ENCODE measurements around the gene COPS7A.

The COPS7A gene

DNA sequence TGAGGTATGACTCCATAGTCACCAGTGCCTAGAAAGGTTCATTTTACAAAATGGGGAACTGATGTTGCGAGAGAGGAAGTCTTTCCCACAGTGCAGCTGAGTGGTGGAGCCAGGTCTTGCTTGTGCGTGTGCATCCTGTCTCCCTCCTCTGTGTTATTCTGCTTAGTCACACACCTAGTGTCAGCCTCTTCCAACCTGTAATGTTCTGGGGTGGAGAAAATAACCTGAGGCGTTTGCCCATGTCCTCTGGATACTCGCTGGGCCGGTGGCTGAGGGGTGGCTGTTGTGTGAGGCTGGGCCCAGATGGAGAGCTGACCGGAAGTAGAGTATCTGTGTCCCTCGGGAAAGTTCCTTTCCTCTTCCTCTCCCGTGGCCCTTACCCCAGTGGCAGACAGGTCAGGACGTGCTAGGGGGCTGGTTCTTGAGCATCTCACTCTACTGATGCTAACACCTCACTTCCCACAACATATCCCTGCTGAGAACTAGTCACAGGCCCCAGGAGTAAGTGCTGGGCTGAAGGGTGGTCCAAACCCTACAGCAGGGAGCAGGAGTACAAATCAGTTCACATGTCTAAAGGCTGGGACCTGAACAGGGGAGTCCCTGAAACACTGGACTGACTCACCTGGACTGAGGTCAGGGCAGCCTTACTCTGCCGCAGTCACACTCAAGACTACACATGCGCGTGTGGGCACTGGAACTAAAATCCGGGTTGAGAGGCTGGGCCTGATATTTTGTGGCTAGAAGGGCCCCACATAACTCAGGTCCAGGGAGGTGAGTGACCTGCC is 22.1 kb downstream of the COPS7A start:
- DNase-seq (ENCODE audit: low read depth): no peak

DNA sequence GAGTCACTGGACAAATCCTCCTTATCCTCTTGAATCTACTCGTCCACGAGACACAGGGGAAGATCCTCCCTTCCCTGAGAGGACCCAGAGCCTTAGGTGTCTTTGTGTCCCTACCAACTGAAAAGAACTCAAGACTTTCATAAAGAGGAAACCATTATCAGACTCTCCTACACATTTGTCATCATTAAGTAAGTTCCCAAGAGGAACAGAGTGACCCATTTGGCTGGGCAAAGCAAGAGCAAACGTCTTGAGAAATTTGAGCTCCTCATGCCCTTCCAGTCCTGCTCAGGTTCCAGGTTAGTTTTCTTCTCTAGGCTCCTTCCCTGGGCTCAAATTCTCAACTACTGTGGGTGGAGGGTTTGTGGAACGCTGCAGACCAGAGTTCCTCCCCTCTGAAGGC is 23.4 kb downstream of the COPS7A start:
- H3K4me3 ChIP-seq (ENCODE audit: low read depth, low read length): no peak overlapping the region
- DNase-seq (ENCODE audit: low read depth): no peak

More for the DNA sequence above, 22.1 kb downstream of the COPS7A start:
- H3K4me3 ChIP-seq (ENCODE audit: low read depth, low read length): no peak overlapping the region

DNA sequence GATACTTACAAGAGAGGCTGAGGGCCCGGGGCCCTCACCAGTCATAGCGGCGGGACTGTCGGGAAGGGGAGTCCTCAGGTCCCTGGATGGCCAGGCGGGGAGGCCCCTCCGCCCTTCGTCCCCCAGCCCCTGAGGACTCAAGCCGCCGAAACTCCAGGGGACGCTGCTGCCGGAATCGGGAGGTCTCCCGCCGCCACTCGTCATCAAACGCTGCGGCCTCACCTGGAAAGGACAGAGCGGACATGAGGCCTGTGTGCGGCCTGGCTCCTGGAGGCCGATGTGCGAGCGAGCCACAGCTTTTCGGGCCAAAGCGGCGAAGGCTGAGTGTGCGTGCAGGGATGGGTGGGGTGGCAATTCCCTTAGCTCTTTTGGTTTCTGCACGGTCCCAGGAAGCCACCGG is 24.9 kb downstream of the COPS7A start:
- no peak for DNase-seq (ENCODE audit: low read depth)
- H3K4me3 ChIP-seq (ENCODE audit: low read depth, low read length): no peak overlapping the region

DNA sequence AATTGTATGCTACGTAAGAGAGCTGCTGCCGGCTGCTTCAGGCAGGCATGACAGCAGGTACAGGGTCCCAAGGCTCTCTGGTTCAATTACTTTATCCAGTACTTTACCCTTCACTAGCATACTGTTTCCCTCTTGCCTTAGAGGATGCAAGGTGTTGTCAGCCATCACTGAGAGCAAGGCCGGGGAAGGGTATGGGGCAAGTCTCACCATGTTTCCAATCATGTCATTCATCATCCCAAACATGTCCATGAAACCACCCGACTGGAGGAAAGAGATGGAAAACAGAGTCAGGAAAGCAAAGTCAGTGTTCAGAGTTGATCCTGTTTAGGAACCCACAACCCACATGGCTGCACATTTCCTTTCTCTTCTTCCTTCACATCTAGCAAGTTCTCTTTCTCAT is 26.7 kb downstream of the COPS7A start:
- no peak for DNase-seq (ENCODE audit: low read depth)
- no peak overlapping the region for H3K4me3 ChIP-seq (ENCODE audit: low read depth, low read length)

DNA sequence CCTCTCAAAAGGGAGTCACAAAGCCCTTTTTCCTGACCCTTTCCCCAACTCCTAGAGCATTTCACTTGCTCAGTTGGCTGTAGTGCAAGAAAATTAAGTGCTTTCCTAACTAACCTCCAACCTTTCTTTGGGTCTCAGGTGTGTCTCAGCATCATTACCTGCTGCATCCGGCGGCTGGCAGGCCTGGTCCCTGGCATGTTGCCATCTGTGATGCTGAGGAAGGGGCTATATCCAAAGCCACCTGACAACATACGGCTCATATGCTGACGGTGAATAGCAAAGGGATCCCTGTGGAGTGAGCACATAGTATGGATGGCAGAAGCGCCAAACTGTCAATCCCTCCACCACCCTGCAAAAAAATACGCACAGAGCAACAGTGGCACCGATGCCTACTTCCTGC is 27.9 kb downstream of the COPS7A start:
- peak overlapping the region; percentile 95 for H3K4me3 ChIP-seq (ENCODE audit: low read depth, low read length)
- DNase-seq (ENCODE audit: low read depth): no peak

GRCh38 chr12:6752167-6752920 is 28.5 kb downstream of the COPS7A start:
- H3K4me3 ChIP-seq (ENCODE audit: low read depth, low read length): peak overlapping the region; percentile 95
- no peak for DNase-seq (ENCODE audit: low read depth)

- peak; percentile 98 for DNase-seq (ENCODE audit: low read depth)
- H3K4me3 ChIP-seq (ENCODE audit: low read depth, low read length): peak within 1 kb of the TSS; percentile 95
Measured at GRCh38 chr12:6752921-6753771, 29.3 kb downstream of the COPS7A start, which contains the start of gene MLF2. TSS of gene MLF2 (minus strand) at chr12:6753141. CDS start at chr12:6752334, 807 bp downstream.

DNA sequence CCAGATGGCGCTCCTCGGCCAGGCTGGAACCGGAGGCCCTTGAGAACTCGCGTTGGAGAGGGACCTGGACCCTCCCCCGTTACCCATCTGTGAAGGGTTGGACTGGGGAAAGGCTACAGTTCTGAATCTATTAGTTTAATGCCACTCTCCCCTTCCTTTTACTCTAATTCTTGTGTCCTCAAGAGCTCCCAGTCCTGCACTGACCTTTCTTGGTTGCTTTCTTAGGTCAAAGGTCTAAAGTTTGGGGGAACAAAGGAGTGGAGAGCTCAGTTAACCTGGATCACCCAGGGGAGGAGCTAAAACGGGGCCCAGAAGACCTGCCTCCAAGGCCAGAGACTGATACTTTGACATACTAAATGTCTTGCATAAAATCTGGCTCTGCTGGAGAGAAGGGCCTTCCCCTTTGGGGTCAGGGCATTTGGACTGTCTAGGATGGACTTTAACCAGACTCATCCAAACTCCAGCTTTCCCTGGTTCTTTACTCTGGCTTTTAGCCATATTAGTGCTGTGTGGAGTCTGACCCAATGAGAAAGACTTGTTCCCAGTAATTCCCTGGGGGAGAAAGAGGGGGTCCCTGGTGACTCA is 30.0 kb downstream of the COPS7A start:
- no peak for DNase-seq (ENCODE audit: low read depth)
- H3K4me3 ChIP-seq (ENCODE audit: low read depth, low read length): no peak overlapping the region

- no peak overlapping the region for H3K4me3 ChIP-seq (ENCODE audit: low read depth, low read length)
- DNase-seq (ENCODE audit: low read depth): no peak
Measured at GRCh38 chr12:6754411-6754810, 30.6 kb downstream of the COPS7A start.

DNA sequence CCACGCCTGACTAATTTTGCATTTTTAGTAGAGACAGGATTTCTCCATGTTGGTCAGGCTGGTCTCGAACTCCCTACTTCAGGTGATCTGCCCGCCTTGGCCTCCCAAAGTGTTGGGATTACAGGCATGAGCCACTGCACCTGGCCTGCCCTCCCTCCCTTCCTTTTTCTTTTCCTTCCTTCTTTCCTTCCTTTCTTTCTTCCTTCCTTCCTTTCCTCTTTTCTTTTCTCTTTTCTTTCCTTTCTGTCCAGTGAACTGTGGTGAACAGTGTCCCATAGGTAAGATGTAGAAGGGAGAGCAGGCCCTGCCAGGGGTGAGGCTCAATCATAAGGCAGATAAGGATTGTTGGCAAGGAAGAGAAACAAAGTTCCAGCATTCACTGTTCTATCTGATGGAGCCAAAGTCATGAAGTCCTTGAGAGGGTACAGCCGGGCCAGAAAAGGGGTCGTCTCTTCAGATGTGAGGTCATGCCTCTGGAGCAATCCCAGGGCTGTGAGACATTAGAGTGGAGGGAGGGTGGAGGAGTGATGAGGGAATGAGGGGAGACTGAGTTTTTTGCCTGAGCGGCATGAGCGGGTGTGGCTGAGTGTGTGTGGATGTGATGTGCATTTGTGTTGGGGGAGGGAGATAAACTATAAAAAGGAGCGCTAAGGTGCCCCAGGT is 33.3 kb downstream of the COPS7A start:
- no peak overlapping the region for H3K4me3 ChIP-seq (ENCODE audit: low read depth, low read length)
- no peak for DNase-seq (ENCODE audit: low read depth)

- H3K4me3 ChIP-seq (ENCODE audit: low read depth, low read length): no peak overlapping the region
- DNase-seq (ENCODE audit: low read depth): no peak
Measured at GRCh38 chr12:6758506-6759095, 34.8 kb downstream of the COPS7A start.

DNA sequence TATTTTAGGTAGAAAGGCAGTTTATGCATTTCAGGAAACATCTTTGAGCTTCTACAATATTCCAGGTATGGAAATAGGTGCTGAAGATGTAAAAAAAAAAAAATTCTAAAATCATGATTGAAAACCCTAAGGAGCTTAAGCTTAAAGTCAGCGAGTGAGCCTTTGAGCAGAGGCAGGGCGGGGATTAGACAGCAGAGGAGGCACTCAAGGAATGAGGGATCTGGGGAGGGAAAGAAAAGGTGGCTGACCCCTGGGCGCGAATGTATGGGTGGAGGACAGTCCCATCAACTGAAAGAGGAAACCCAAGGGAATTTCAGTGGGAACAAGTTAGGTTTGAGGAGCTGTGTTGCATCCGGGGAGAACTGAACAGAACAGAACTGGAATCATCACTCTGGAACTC is 35.9 kb downstream of the COPS7A start:
- no peak for DNase-seq (ENCODE audit: low read depth)
- H3K4me3 ChIP-seq (ENCODE audit: low read depth, low read length): no peak overlapping the region

GRCh38 chr12:6763380-6763779 is 39.5 kb downstream of the COPS7A start:
- DNase-seq (ENCODE audit: low read depth): no peak
- peak overlapping the region; percentile 22 for H3K4me3 ChIP-seq (ENCODE audit: low read depth, low read length)

- peak; percentile 97 for DNase-seq (ENCODE audit: low read depth)
Measured at GRCh38 chr12:6764011-6764828, 40.4 kb downstream of the COPS7A start.

DNA sequence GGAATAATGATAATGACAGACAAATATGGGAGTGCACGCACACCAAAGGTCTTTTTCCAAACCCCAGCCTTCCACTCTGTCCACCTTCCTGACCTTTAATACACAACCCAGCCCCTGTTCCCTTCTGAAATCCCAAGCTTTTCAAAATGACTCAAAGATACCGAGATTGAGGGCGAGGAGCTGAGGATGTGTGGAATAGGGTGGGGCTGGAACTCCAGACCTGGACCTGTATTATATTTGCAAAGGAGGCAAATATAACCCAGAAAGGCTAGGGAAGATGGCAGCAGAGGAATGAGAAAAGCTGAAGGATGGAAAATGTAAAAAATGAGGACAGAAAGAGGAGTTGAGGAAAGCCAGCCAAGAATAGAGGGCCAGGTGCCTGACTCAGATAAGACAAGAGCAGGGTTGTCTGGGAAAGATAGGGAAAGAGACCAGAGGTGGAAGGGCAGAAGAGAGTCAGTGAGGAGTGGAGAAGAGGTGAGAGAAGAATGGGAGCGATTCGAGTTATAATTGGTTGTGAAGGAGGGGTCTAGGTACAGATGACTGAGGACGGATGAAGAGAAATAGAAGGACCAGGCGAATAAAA is 41.3 kb downstream of the COPS7A start:
- DNase-seq (ENCODE audit: low read depth): no peak
- H3K4me3 ChIP-seq (ENCODE audit: low read depth, low read length): peak overlapping the region; percentile 93

More at GRCh38 chr12:6764011-6764828, 40.4 kb downstream of the COPS7A start:
- peak overlapping the region; percentile 22 for H3K4me3 ChIP-seq (ENCODE audit: low read depth, low read length)

DNA sequence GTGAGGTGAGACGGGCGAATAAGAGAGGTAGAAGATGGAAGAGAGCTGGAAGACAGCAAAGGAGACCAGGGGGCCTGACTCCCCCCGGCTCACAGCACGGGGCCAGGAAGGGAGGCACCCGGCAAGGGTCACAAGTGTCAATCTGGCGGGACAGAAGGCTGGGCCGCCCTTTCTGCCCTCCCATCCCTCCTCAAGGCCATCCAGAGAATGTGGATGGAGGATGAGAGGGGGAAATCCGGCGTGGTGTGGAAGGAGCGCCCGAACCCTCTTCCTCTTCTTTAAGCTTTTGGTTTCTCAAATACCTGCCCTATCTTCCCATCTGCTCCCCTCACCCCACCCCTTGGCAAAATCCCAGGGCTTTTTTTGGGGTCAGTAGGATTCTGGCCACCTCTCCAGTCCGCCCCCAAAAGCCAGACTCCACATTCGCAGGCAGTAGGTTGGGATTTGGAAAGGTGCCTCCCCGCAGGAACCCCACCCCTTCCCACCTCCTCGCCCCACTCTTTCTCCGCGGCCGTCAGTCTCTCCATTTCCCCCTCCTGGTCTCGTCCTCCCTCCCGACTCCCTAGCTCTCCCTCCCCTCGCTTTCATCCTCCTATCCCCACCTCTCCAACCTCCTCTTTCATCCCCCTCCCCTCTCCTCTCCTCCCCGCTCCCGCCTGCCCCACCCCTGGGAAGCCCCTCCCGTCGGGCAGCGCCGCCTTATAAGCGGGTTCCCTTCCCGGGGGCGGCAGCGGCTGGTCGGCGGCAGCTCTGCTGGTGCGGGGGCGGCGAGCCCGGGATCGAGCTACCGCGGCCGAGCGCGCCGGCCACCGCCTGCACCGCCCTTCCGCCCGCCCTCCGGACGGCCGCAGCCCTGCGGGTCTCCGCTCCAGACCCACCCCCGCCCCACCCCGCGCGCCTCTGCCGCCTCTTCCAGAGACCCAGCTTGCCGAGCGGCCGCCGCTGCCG is 42.1 kb downstream of the COPS7A start, which contains the start of gene PTMS:
TSS of gene PTMS (plus strand) at position 730 of the 948 bp plus-strand sequence. CDS start 343 bp downstream, outside the sequence.
- peak; percentile 86 for DNase-seq (ENCODE audit: low read depth)
- H3K4me3 ChIP-seq (ENCODE audit: low read depth, low read length): peak within 1 kb of the TSS; percentile 93
